WTC11 (cell line): ENCODE results near the gene TFAP2B. TPM values are rescaled to one million over a fixed set of nuclear protein-coding genes. Genes with fewer than 3 reads are reported as not detected.

ENCODE experiments used
- ARID4B ChIP-seq: sonication (generic); formaldehyde crosslinking; IDR thresholded peaks from 2 replicates; pipeline ENCODE4 v1.8.0; 2023; ENCODE audit warnings: missing genetic modification reagents, mild to moderate bottlenecking, borderline replicate concordance
- ELF4 ChIP-seq: sonication (generic); formaldehyde crosslinking; IDR thresholded peaks from 2 replicates; pipeline ENCODE4 v1.8.1; 2022; ENCODE audit warnings: low read depth, mild to moderate bottlenecking, moderate library complexity, missing genetic modification reagents
- FOXJ3 ChIP-seq: sonication (generic); formaldehyde crosslinking; IDR thresholded peaks from 2 replicates; pipeline ENCODE4 v1.9.0; 2021; ENCODE audit warnings: missing genetic modification reagents, mild to moderate bottlenecking, borderline replicate concordance
- PREB ChIP-seq: sonication (generic); formaldehyde crosslinking; IDR thresholded peaks from 2 replicates; pipeline ENCODE4 v1.8.1; 2022; ENCODE audit warnings: mild to moderate bottlenecking, missing genetic modification reagents, moderate library complexity, borderline replicate concordance
- RELA ChIP-seq: sonication (generic); formaldehyde crosslinking; IDR thresholded peaks from 2 replicates; pipeline ENCODE4 v1.8.1; 2022; ENCODE audit warnings: missing genetic modification reagents, mild to moderate bottlenecking, borderline replicate concordance
- USF2 ChIP-seq: sonication (generic); formaldehyde crosslinking; IDR thresholded peaks from 2 replicates; pipeline ENCODE4 v1.8.1; 2023; ENCODE audit warnings: mild to moderate bottlenecking, missing genetic modification reagents, moderate library complexity
- total RNA-seq: library from RNA; stranded (reverse); gene quantifications from 3 replicates; pipeline ENCODE4 v1.2.3, GENCODE V29; 2021
- TF ChIP-seq, protein P1 (sequence below): sonication (generic); formaldehyde crosslinking; IDR thresholded peaks from 2 replicates; pipeline ENCODE4 v1.8.1; 2023; ENCODE audit warnings: mild to moderate bottlenecking, missing genetic modification reagents, borderline replicate concordance
- TF ChIP-seq, protein P2 (sequence below): fragments of 250-450 bp; sonication (Bioruptor Pico); IDR thresholded peaks from 2 replicates; pipeline ENCODE4 v1.9.0; 2021; ENCODE audit warnings: mild to moderate bottlenecking, borderline replicate concordance
- TF ChIP-seq, protein P3 (sequence below): fragments of 250-450 bp; sonication (Bioruptor Pico); IDR thresholded peaks from 2 replicates; pipeline ENCODE4 v1.9.0; 2021; ENCODE audit warnings: moderate library complexity, mild to moderate bottlenecking, inconsistent platforms, borderline replicate concordance
- TF ChIP-seq, protein P4 (sequence below): sonication (generic); formaldehyde crosslinking; conservative IDR thresholded peaks from 2 replicates; pipeline ENCODE4 v1.8.1; 2023; ENCODE audit warnings: mild to moderate bottlenecking, low read depth, missing genetic modification reagents, moderate library complexity
- TF ChIP-seq, protein P5 (sequence below): sonication (generic); formaldehyde crosslinking; IDR thresholded peaks from 2 replicates; pipeline ENCODE4 v1.8.1; 2023; ENCODE audit warnings: mild to moderate bottlenecking, missing genetic modification reagents, moderate library complexity

The TFAP2B gene
- total RNA-seq, 1 experiment from 2014 or later: not detected

DNA sequence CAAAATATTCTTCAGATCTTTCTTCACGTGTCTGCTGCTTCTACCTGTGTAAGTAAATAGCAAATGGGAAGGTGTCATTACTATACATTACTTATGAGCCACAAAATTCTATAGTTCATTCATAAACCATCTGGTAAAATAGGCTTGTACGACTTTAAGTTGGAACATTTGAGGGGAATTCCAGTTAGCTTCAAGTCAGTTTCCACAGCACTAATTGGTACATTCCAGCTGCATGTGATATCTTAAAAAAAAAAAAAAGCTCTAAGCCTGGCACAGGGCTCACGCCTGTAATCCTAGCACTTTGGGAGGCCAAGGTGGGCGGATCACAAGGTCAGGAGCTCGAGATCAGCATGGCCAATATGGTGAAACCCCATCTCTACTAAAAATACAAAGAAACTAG is 23.1 kb upstream of the TFAP2B start (continued):
- TF ChIP-seq, protein P1, sequence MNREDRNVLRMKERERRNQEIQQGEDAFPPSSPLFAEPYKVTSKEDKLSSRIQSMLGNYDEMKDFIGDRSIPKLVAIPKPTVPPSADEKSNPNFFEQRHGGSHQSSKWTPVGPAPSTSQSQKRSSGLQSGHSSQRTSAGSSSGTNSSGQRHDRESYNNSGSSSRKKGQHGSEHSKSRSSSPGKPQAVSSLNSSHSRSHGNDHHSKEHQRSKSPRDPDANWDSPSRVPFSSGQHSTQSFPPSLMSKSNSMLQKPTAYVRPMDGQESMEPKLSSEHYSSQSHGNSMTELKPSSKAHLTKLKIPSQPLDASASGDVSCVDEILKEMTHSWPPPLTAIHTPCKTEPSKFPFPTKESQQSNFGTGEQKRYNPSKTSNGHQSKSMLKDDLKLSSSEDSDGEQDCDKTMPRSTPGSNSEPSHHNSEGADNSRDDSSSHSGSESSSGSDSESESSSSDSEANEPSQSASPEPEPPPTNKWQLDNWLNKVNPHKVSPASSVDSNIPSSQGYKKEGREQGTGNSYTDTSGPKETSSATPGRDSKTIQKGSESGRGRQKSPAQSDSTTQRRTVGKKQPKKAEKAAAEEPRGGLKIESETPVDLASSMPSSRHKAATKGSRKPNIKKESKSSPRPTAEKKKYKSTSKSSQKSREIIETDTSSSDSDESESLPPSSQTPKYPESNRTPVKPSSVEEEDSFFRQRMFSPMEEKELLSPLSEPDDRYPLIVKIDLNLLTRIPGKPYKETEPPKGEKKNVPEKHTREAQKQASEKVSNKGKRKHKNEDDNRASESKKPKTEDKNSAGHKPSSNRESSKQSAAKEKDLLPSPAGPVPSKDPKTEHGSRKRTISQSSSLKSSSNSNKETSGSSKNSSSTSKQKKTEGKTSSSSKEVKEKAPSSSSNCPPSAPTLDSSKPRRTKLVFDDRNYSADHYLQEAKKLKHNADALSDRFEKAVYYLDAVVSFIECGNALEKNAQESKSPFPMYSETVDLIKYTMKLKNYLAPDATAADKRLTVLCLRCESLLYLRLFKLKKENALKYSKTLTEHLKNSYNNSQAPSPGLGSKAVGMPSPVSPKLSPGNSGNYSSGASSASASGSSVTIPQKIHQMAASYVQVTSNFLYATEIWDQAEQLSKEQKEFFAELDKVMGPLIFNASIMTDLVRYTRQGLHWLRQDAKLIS: no peak
- TF ChIP-seq, protein P2, sequence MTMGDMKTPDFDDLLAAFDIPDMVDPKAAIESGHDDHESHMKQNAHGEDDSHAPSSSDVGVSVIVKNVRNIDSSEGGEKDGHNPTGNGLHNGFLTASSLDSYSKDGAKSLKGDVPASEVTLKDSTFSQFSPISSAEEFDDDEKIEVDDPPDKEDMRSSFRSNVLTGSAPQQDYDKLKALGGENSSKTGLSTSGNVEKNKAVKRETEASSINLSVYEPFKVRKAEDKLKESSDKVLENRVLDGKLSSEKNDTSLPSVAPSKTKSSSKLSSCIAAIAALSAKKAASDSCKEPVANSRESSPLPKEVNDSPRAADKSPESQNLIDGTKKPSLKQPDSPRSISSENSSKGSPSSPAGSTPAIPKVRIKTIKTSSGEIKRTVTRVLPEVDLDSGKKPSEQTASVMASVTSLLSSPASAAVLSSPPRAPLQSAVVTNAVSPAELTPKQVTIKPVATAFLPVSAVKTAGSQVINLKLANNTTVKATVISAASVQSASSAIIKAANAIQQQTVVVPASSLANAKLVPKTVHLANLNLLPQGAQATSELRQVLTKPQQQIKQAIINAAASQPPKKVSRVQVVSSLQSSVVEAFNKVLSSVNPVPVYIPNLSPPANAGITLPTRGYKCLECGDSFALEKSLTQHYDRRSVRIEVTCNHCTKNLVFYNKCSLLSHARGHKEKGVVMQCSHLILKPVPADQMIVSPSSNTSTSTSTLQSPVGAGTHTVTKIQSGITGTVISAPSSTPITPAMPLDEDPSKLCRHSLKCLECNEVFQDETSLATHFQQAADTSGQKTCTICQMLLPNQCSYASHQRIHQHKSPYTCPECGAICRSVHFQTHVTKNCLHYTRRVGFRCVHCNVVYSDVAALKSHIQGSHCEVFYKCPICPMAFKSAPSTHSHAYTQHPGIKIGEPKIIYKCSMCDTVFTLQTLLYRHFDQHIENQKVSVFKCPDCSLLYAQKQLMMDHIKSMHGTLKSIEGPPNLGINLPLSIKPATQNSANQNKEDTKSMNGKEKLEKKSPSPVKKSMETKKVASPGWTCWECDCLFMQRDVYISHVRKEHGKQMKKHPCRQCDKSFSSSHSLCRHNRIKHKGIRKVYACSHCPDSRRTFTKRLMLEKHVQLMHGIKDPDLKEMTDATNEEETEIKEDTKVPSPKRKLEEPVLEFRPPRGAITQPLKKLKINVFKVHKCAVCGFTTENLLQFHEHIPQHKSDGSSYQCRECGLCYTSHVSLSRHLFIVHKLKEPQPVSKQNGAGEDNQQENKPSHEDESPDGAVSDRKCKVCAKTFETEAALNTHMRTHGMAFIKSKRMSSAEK: no peak
- no peak for TF ChIP-seq RELA
- no peak for TF ChIP-seq ELF4 (CRISPR knock-in tag)
- TF ChIP-seq PREB: no peak
- TF ChIP-seq USF2 (CRISPR knock-in tag): no peak
- no peak for TF ChIP-seq ARID4B (CRISPR knock-in tag)
- TF ChIP-seq, protein P3, sequence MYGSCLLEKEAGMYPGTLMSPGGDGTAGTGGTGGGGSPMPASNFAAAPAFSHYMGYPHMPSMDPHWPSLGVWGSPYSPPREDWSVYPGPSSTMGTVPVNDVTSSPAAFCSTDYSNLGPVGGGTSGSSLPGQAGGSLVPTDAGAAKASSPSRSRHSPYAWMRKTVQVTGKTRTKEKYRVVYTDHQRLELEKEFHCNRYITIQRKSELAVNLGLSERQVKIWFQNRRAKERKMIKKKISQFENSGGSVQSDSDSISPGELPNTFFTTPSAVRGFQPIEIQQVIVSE: no peak
- TF ChIP-seq, protein P4, sequence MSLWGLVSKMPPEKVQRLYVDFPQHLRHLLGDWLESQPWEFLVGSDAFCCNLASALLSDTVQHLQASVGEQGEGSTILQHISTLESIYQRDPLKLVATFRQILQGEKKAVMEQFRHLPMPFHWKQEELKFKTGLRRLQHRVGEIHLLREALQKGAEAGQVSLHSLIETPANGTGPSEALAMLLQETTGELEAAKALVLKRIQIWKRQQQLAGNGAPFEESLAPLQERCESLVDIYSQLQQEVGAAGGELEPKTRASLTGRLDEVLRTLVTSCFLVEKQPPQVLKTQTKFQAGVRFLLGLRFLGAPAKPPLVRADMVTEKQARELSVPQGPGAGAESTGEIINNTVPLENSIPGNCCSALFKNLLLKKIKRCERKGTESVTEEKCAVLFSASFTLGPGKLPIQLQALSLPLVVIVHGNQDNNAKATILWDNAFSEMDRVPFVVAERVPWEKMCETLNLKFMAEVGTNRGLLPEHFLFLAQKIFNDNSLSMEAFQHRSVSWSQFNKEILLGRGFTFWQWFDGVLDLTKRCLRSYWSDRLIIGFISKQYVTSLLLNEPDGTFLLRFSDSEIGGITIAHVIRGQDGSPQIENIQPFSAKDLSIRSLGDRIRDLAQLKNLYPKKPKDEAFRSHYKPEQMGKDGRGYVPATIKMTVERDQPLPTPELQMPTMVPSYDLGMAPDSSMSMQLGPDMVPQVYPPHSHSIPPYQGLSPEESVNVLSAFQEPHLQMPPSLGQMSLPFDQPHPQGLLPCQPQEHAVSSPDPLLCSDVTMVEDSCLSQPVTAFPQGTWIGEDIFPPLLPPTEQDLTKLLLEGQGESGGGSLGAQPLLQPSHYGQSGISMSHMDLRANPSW (CRISPR knock-in tag): no peak
- TF ChIP-seq, protein P5, sequence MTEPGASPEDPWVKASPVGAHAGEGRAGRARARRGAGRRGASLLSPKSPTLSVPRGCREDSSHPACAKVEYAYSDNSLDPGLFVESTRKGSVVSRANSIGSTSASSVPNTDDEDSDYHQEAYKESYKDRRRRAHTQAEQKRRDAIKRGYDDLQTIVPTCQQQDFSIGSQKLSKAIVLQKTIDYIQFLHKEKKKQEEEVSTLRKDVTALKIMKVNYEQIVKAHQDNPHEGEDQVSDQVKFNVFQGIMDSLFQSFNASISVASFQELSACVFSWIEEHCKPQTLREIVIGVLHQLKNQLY (CRISPR knock-in tag): no peak
- TF ChIP-seq FOXJ3 (CRISPR knock-in tag): no peak
